IPS DF 4.7 (cell line): Measurements from ENCODE around the gene BBX.

Experiments used
- DNase-seq: peaks from one replicate; pipeline ENCODE4 v3.0.0-alpha.2; 2013; ENCODE audit warnings: low spot score; ENCODE audit errors: extremely low read depth

The BBX gene

DNA sequence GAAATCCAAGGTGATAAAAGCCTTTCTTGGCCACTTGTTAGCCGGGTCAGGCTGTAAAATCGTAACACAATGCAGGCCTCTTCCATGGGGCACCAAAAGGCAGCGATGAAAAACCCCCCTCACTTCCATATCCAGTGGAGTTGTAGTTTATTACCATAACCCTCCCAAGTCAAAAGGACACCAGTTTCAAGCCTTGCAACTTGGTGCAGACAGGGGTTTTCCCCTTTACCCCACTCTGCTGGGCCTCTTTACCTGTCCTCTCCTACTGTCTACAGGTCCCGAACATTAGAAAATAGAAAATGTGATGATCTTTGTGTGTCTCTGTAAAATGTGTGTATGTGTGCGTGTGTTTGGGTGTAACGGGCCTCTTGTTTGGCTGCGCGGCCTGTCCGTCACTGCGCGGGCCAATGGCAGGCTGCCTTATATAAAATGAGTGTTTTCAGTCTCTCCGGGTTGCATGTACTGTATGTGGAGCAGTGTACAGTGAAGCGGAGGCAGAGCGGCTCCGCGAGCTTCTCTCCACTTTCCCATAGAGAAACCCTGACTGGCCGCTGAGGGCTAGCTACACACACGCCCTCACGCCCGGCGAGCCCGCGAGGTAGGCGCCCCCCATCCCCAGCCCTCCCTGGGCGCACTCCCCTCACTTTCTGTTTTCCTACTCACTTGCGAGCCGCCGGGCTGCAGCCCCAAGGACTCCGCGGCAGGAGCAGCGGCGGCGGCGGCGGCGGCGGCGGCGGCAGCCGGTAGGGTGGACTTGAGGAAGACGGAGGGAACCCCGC lies at the start of gene BBX:
BBX (plus strand) TSS at position 453 of the 779 bp plus-strand sequence. CDS start 187,499 bp downstream, outside the sequence.
- DNase-seq = peak; percentile 60

DNA sequence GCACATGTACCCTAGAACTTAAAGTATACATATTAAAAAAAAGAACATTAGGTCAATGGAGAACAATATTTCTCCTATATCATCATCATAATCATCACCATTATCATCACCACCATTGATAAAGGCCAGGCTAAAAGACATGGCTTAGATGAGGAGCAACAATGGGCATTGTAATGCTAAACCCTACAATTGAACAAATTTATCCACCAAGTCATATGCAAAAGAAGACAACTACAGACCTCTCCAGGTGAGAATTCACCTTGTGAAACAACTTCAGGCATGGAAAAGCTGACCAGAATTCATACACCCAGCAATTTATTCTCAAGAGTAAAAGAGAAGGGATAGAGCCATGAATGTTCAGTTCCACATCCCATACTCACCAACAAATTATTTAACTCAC lies 46.3 kb upstream of the BBX start:
- DNase-seq = no peak

- DNase-seq = no peak
Measured at GRCh38 chr3:107487490-107487889, 35.3 kb upstream of the BBX start.

DNA sequence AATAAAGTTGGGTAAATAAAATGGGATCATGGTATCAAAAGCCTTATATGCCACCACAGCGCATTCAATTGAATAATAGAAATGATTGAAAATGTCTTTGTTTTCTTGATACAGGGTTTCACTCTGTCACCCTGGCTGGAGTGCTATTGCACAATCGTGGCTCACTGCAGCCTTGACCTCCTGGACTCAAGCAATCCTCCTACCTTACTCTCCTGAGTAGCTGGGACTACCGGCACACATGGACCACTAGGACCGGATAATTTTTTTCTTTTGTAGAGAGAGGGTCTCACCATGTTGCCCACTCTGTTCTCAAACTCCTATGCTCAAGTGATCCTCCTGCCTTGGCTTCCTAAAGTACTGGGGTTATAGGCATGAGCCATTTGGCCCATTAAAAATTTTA lies 33.8 kb upstream of the BBX start:
- no peak for DNase-seq

- no peak for DNase-seq
Measured at GRCh38 chr3:107493134-107493533, 29.6 kb upstream of the BBX start.

DNA sequence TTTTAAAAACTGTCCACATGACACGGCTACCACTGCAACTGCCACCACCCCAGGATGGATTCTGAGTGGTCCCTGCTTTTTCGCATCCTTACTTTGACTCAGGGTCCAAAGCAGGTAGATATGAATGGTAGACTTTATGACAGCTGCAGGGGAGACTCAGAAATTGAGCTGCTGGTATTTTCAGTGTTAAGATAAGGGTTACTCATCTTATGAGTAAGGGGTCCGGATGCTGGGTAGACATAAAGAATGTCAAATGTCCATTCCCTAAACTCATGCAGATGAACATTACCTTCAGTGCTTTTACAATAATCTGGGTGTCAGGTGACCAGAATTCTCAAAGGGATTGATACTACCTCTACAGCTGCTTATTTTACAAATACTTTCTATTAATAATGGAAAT lies 25.9 kb upstream of the BBX start:
- DNase-seq = no peak

- DNase-seq = no peak
Measured at GRCh38 chr3:107498646-107499045, 24.1 kb upstream of the BBX start.

DNA sequence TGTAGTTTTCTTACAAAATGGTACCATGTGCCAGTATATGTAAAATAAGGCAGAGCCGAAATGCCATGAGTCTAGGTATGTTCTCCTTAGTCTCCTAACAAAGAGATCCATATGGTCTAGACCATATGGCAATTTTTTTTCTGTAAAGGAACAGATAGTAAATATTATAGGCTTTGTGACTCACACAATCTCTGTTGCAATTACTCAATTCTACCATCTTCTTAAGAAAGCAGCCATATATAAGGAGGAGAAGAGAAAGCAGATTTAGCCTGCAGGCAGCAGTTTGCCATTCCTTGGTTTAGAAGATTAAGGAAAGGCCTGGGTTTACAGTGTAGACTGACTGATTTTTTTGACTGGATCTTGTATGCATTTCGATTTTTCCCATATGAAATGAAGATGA lies 16.3 kb upstream of the BBX start:
- DNase-seq = no peak

DNA sequence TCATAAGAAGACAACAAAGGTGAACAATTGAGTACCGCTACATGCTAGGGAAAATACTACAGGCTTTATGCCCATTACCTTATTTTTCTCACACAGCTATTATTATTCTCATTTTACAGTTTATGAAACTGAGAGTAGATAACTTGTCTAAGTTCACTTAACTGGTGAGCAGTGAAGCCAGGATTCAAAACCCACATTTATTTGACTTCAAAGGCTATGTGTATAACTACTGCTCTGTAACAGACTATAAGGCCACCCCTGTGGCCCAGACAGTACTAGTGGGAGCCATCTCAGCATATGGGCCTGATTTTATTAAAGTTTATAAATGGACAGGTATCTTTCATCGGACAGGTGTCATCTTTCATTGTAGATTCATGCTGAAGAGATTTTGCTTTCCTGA lies 14.4 kb upstream of the BBX start:
- DNase-seq = no peak

DNA sequence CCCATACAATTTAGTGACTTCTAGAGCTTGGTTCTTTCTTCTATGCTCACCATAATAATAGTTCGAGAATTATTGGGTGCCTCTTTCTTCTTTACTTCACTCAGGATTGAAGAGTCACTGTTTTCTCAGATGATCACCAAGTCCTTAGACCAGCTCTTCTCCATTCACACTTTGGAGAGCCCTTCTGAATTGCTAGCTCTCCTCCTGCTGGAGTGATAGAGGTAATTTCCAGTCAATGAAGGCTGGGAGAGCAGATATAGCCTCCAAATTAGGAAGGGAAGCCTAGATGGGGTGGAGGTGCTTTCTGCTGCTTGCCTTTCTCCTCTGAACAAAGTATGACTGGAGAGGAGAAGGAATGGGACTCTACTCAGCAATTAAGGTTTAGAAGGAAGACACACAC lies 10.7 kb upstream of the BBX start:
- DNase-seq = no peak

DNA sequence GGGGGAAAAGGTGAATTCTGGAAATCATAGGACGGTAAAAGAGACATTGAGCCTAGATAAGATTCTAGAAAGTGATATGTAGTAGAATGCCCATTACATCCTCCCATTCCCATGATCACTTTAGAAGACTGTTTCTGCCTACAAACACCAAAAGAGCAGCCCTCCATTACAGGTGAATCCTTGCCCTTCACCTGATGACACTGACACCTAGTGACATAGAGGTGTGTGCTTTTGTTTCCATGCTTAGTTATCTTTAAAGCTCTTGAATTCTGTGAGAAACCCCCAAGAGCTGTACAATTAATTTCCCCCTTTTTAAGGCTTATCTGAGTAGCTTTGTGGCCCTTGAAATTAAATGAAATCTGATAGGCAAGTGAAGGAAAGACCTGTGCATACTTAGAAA lies 8.3 kb upstream of the BBX start:
- no peak for DNase-seq

DNA sequence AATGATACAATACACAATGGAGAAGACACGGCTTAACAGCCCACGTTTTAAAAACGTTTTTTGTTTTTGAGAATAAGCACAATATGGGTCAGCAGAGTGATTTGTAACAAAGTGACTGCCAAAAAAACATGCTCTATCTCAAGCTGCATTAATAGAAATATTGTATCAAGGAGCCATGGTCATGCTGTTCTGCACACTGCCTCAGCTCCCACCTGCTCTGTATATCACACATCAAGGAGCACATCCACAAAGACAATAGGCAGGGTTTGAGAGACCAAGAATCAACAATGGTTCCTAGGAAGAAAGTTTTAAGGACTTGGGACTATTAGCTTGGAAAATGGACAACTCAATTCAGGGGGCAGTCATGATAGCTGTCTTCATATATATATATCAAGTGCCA lies 6.3 kb upstream of the BBX start:
- DNase-seq = no peak

DNA sequence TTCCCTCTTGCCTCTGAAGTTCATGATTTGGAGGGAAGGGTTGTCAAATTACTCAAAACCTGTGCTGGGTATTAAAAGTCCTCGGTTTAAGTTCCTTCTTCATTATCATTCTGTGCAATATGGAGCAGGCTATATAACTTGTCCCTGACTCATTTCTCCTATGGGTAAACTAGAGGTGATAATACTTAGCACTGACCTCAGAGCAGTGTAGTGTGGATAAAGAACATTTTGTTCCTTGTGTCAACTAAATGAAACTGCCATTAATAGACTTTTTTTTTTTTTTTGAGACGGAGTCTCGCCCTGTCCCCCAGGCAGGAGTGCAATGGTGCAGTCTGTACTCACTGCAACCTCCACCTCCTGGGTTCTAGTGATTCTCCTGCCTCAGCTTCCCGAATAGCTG lies 2.2 kb upstream of the BBX start:
- no peak for DNase-seq

GRCh38 chr3:107521469-107522059 lies 1.2 kb upstream of the BBX start:
- DNase-seq = no peak

DNA sequence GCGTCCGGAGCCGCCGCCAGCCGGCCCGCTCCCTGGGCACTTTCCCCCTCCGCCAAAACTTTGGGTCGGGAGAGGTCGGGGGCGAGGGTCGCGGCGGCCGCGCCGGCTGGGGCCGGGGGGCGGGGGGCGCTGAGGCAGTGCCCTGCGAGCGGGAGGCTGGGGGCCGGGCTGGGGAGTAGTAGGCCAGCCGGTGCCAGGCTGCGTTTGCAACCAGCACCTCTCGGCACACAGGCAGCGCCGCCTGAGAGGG lies 452 bp downstream of the BBX start:
- DNase-seq = no peak

DNA sequence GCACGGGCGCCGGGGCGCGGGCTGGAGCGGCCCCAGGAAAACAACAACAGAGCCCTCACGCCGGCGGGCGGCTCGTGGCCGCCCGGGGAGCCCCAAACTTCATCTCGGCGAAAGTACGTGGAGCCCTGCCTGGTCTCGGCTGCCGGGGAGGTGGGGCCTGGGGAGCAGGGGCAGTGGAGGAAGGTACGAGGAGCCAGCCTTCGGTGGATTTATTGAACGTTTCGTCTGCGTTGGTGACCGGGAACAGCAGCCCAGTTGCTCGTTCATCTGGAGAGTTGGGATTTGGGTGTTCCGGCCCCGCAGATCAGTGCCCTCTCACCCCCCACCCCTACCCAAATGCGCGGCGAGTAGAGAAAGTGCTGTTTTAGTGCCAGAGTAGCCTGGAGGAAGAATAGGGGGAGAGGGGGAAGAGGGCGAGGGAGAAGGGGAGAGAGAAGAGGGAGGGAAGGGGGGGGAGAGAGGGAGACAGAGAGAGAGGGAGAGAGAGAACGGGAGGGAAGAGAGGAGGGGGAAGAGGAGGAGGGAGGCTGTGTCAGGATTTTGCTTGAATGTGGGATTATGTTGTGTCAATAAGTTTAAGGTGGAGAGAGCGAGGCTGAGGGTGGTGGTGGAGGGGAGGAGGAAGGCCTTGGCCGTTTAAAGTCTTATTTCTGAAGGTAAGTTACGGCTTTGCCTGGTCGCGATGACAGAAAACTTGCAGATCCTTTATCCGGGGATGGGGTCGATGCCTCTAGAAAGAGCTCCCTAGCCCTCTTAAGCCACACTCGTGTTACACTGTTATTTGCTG lies 970 bp downstream of the BBX start:
- DNase-seq = no peak

DNA sequence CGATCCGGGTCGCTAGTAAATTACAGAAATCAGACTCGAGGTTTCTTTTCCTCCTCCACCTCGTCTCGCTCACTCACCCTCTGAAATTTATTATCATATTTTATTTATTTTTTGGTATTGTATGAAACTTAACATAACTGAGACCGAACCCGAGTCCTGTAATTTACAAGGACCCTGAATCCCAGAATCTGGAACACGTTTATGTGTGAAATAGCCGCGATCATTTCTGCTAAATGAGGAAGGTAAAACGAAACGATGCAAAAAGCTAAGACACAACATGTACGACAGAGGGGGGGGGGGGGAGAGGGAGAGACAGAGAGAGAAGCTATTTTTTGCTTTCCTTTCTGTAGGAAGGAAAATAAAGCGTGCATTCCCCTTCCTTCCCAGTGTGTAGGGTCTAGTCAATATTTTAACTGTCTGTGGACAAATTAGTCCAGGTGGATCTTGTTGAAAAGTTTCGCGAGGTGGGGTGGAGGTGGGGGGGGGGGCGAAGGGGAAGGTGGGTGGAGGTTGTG lies 1.6 kb downstream of the BBX start:
- no peak for DNase-seq

- DNase-seq = no peak
Measured at GRCh38 chr3:107524841-107525643, 2.3 kb downstream of the BBX start.

DNA sequence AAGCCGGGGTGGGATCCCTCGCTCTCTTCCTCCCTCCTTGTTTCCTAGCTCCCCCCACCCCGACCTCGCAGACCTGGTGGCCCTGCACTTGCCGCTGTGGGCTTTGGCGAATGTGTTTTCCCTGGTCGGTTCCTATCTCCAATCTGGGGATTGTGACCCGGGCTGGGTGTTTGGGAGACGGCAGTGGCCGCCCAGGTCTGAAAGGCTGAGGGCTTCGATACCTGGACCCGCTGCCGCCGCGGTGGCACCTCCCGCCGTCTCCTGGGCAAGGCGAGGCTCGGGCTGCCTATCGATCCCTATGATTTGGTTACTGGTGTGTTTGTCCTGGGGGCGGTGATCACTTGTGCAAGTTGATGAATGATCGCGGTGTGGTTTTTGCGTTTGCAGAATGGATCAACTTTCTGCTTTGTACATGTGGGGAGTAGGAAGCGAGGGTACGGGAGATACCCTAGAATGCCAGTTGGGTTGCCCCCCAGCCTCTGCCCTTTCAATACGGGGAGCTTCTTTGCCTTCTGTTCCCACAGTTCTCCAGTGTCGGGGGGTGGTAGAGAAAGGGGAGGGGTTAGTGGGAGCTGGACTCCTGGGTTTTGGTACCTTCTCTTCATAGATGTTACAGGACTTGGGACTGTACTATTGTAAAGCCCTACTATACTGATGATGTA lies 3.0 kb downstream of the BBX start:
- DNase-seq = no peak

GRCh38 chr3:107531917-107532469 lies 9.2 kb downstream of the BBX start:
- DNase-seq = no peak

- DNase-seq = no peak
Measured at GRCh38 chr3:107540857-107541256, 18.1 kb downstream of the BBX start.
